Measurements from ENCODE around the gene SHF.

The SHF gene

GRCh38 chr15:45134682-45135604 is 52.8 kb downstream of the SHF start:
- DNase-seq (ENCODE audit: low read depth) = no peak
- TF ChIP-seq CTCF (IDR thresholded peaks at IDR 0.05; ENCODE audit: control insufficient read depth, insufficient read depth, low read depth, low read length, missing control alignments) = no peak
- no peak overlapping the region for H3K4me3 ChIP-seq (ENCODE audit: control insufficient read depth, low read depth, low read length)

DNA sequence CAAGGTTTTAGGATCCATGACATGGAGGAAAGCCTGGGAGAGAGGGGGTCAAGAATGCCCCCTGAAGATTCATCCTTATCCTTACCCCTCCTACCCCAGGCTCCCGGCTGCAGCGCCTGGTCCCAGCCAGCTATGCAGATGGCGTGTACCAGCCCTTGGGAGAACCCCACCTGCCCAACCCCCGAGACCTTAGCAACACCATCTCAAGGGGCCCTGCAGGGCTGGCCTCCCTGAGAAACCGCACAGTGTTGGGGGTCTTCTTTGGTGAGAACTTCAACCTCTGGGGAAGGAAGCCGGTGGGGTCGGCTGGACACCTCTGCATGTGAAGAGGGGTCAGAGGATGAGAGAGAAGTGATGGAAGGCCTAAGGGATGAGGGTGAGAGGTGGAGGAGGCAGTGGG is 53.7 kb downstream of the SHF start:
- DNase-seq (ENCODE audit: low read depth) = no peak
- no peak overlapping the region for H3K4me3 ChIP-seq (ENCODE audit: control insufficient read depth, low read depth, low read length)
- TF ChIP-seq CTCF (IDR thresholded peaks at IDR 0.05; ENCODE audit: control insufficient read depth, insufficient read depth, low read depth, low read length, missing control alignments) = no peak

GRCh38 chr15:45133561-45133920 is 54.2 kb downstream of the SHF start:
- TF ChIP-seq CTCF (IDR thresholded peaks at IDR 0.05; ENCODE audit: control insufficient read depth, insufficient read depth, low read depth, low read length, missing control alignments) = no peak

DNA sequence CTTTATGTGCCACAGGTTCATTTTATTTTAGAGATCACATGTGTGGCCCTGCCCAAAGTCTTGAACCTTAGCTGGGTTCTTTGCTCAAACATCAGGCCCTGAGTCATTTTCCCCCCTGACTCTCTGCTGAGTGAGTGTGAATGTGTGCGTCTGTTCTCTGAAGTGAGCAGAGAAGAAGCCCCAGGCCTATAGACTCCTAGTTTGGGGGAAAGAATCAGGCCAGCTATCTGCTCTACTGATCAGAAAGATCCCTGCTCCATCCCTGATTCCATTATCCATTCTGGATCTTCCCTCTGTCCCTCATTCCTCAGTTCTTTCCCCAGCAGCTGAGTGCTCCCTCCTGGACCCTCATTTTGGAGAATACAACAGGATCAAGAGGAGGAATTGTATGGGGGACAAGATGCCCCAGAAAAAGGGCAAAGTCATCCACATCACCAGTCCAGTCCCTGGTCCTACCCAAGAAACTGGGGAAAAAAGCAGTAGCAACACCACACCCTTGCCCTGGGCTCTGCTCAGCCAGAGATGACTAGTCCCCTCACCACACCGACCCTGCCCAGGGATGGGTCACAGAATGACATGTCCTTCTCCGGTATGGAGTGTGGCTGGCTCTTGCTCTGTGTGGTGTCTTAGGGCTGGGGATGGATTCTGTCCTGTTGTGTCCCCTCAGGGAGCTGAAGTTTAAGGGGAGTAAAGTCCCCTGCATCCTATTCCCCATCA is 54.8 kb downstream of the SHF start:
- no peak for DNase-seq (ENCODE audit: low read depth)
- no peak for TF ChIP-seq CTCF (IDR thresholded peaks at IDR 0.05; ENCODE audit: control insufficient read depth, insufficient read depth, low read depth, low read length, missing control alignments)
- H3K4me3 ChIP-seq (ENCODE audit: control insufficient read depth, low read depth, low read length) = no peak overlapping the region

More at GRCh38 chr15:45133561-45133920, 54.2 kb downstream of the SHF start:
- DNase-seq (ENCODE audit: low read depth) = no peak
- H3K4me3 ChIP-seq (ENCODE audit: control insufficient read depth, low read depth, low read length) = no peak overlapping the region

- TF ChIP-seq CTCF (IDR thresholded peaks at IDR 0.05; ENCODE audit: control insufficient read depth, insufficient read depth, low read depth, low read length, missing control alignments) = no peak
- DNase-seq (ENCODE audit: low read depth) = no peak
- H3K4me3 ChIP-seq (ENCODE audit: control insufficient read depth, low read depth, low read length) = no peak overlapping the region
Observed at GRCh38 chr15:45131510-45131909, 56.3 kb downstream of the SHF start.

DNA sequence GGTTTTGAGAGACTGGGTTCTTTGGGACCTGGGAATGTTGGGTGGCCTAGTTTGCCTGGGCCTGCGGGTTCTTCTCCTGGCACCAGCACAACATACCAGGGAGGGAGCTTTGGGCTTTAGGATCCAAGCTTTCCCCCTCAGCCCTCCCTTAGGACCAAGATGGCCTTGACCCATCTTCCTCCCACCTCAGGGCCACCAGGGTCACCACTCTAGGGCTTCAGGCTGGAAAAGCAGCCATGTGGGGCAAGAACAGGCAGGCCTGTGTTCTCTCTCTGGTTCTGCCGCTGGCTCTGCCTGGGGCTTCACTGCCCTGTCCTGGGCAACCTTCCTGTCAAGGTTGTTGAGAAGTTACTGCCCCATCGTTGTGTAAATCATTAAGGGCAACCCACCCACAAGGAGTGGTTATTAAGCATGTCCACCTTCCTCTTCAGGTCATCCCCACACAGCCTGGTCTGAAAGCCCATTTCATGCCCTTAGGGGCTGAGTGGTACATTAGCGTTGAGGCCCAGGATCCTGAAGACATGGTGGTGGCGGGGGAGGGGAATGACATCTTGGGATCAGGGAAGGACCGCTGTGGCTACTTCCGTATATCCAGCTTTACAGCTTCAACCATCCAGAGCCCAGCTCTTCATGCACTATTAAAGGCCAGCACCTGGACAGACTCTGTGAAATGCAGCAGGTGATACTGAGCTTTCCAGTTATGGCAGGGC is 57.3 kb downstream of the SHF start:
- H3K4me3 ChIP-seq (ENCODE audit: control insufficient read depth, low read depth, low read length) = no peak overlapping the region
- no peak for TF ChIP-seq CTCF (IDR thresholded peaks at IDR 0.05; ENCODE audit: control insufficient read depth, insufficient read depth, low read depth, low read length, missing control alignments)
- DNase-seq (ENCODE audit: low read depth) = no peak

Data from AG09309 (cell line).